ACC112 (cell line): ENCODE measurements around the gene CPN2.

Experiments
- H2AFZ ChIP-seq: fragments of 200-600 bp; sonication (generic); one replicate; pipeline ENCODE4 v1.6.0; 2017; ENCODE audit warnings: antibody characterized with exemption, low read length; ENCODE audit not compliant: unreplicated experiment
- H3K27ac ChIP-seq: fragments of 200-600 bp; sonication (generic); 2 replicates; pipeline ENCODE4 v1.5.1; 2014; ENCODE audit warnings: low read depth, mild to moderate bottlenecking, antibody characterized with exemption, low read length, moderate library complexity
- H3K27me3 ChIP-seq: fragments of 200-600 bp; sonication (generic); 2 replicates; pipeline ENCODE4 v1.6.1; 2014; ENCODE audit warnings: mild to moderate bottlenecking, antibody characterized with exemption, low read length, moderate library complexity, mixed read lengths; ENCODE audit not compliant: insufficient read depth
- H3K36me3 ChIP-seq: fragments of 200-600 bp; sonication (generic); 2 replicates; pipeline ENCODE4 v1.6.1; 2016; ENCODE audit warnings: mild to moderate bottlenecking, antibody characterized with exemption, low read length, moderate library complexity, mixed read lengths; ENCODE audit not compliant: insufficient read depth
- H3K4me1 ChIP-seq: fragments of 200-600 bp; sonication (generic); one replicate; pipeline ENCODE4 v1.6.1; 2016; ENCODE audit warnings: low read length, mixed read lengths; ENCODE audit not compliant: insufficient read depth, unreplicated experiment, control insufficient read depth
- H3K4me3 ChIP-seq: fragments of 200-600 bp; sonication (generic); 2 replicates; pipeline ENCODE4 v1.5.1; 2014; ENCODE audit warnings: mild to moderate bottlenecking, low read depth, low read length
- H3K79me2 ChIP-seq: fragments of 200-600 bp; sonication (generic); one replicate; pipeline ENCODE4 v1.6.0; 2016; ENCODE audit warnings: low read length; ENCODE audit not compliant: control insufficient read depth, unreplicated experiment, insufficient read depth

The CPN2 gene

DNA sequence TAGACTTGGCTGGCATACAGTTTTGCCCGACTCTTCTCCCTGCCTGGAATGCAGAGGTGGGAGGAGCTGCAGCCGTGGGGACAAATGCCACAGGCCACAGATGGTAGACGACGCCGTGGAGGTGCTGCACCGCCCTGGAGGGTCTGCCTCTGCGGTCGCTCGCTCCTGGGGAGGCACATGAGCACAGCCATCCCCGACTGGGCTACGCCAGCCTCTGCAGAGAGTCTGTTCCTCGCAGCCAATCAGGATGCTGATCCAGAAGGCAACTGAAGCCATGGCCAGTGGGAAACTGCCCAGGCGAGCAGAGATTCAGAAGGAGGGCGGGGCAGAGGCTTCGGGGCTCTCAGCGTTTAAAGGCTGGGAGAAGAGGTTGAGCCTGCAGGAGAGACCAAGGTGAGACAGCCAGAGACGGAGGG is 30.3 kb upstream of the CPN2 start:
- no peaks in the 10 kb centered on the region for H3K36me3 ChIP-seq
- peaks cover 20% of the 10 kb centered on the region for H3K27me3 ChIP-seq
- no peak overlapping the region for H3K4me3 ChIP-seq
- no peaks in the 10 kb centered on the region for H3K79me2 ChIP-seq
- no peak overlapping the region for H3K27ac ChIP-seq
- H2AFZ ChIP-seq, result no peak overlapping the region
- peaks cover 4% of the 10 kb centered on the region for H3K4me1 ChIP-seq

DNA sequence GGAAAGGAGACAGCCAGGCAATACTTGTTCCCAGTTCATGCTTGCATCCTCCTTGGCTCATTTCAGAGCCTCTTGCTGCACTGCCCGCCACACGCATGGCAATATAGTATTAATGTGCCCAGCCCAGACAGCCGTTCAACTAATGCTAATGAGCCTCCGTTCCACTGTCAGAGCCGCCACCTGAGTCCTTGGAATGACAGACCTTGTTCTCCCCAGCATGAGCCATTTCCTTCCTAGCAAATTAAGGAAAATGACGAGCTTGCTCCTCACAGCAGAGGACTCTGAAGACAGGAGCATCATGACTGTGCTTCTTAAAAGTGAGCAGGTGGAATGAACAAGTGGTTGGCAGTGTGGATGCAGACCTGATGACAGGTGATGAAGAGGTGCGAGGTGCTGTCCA is 29.2 kb upstream of the CPN2 start:
- Histone ChIP-seq H3K27me3 (peaks cover 13% of the 10 kb centered on the region), H3K4me1 (peaks cover 4% of the 10 kb centered on the region), H3K4me3 (no peak overlapping the region), H3K79me2 (no peaks in the 10 kb centered on the region), H2AFZ (no peak overlapping the region), H3K36me3 (no peaks in the 10 kb centered on the region), H3K27ac (no peak overlapping the region)

DNA sequence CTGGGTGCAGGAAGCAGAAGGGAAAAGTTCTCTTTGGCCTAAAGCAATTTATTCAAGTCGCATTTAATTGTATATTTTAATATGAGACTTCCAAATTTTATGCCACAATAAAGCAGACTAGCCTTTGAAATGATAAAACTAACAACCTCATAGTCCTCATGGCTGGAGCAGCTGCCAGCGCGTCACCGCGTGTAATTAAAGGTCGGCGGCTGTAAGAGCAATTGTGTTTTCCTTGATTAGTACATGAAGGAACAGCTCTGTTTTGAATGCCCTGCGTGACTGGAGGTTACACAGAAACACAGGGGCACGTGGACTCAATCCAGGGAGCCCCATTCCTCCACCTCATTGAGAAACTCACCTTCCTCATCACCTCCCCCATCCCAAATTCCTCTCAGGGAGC is 28.5 kb upstream of the CPN2 start:
- no peaks in the 10 kb centered on the region for H3K36me3 ChIP-seq
- H3K4me3 ChIP-seq, result no peak overlapping the region
- no peak overlapping the region for H2AFZ ChIP-seq
- peaks cover 4% of the 10 kb centered on the region for H3K4me1 ChIP-seq
- peaks cover 10% of the 10 kb centered on the region for H3K27me3 ChIP-seq
- no peak overlapping the region for H3K27ac ChIP-seq
- H3K79me2 ChIP-seq, result no peaks in the 10 kb centered on the region

DNA sequence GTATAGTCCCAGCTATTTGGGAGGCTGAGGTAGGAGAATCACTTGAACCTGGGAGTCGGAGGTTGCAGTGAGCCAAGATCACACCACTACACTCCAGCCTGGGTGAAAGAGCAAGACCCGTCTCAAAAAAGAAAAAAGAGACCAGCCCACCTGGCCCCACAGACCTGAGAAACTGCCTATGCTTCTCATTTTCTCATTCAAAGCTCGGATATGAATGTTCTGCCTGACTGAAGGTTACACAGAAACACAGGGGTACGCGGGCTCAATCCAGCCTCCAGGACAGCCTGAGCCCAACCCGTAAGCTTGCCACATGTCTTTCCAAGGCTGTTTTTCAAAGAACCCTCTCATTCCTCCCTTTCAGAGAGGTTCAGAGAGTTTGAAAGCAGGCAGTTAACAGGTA is 28.1 kb upstream of the CPN2 start:
- Histone ChIP-seq H3K27ac (no peak overlapping the region), H3K79me2 (no peaks in the 10 kb centered on the region), H3K36me3 (no peaks in the 10 kb centered on the region), H3K4me3 (no peak overlapping the region), H2AFZ (no peak overlapping the region), H3K27me3 (peaks cover 9% of the 10 kb centered on the region), H3K4me1 (peaks cover 4% of the 10 kb centered on the region)

DNA sequence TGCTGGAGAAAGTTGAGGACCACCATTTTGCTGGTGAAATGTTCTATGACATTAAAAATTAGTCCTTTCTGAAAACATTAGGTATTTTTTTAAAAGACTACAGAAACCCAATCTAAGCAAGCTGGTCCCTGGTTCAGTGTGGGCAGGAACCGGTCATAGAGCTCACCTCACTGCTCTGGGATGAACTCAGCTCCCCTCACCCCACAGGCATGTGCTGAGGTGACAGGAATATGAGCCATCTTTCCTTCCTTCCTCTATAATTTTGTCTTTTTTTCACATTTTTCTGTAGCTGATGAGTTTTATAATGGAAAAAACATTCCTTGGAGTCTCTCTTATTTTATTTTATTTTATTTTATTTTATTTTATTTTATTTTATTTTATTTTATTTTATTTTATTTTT is 26.6 kb upstream of the CPN2 start:
- Histone ChIP-seq H2AFZ (no peak overlapping the region), H3K79me2 (no peaks in the 10 kb centered on the region), H3K4me3 (no peak overlapping the region), H3K27me3 (peaks cover 9% of the 10 kb centered on the region; the same call in 1 of the 2 replicates), H3K36me3 (no peaks in the 10 kb centered on the region), H3K27ac (no peak overlapping the region), H3K4me1 (peaks cover 4% of the 10 kb centered on the region)

DNA sequence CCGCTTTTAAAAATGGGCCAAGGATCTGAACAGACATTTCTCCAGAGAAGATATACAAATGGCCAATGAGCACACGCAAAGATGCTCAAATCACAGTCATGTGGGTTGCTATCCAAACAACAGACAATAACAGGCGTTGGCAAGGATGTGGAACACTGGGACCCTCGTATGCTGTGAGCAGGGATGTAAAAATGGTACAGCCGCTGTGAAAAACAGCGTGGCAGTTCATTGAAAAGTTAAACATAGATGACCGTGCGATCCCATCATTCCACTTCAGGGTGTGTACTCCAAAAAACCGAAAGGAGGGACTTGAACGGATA is 25.1 kb upstream of the CPN2 start:
- Histone ChIP-seq H3K27ac (no peak overlapping the region), H3K4me3 (no peak overlapping the region), H3K27me3 (peaks cover 9% of the 10 kb centered on the region; the same call in 1 of the 2 replicates), H3K4me1 (peaks cover 4% of the 10 kb centered on the region), H3K79me2 (no peaks in the 10 kb centered on the region), H3K36me3 (no peaks in the 10 kb centered on the region), H2AFZ (no peak overlapping the region)

DNA sequence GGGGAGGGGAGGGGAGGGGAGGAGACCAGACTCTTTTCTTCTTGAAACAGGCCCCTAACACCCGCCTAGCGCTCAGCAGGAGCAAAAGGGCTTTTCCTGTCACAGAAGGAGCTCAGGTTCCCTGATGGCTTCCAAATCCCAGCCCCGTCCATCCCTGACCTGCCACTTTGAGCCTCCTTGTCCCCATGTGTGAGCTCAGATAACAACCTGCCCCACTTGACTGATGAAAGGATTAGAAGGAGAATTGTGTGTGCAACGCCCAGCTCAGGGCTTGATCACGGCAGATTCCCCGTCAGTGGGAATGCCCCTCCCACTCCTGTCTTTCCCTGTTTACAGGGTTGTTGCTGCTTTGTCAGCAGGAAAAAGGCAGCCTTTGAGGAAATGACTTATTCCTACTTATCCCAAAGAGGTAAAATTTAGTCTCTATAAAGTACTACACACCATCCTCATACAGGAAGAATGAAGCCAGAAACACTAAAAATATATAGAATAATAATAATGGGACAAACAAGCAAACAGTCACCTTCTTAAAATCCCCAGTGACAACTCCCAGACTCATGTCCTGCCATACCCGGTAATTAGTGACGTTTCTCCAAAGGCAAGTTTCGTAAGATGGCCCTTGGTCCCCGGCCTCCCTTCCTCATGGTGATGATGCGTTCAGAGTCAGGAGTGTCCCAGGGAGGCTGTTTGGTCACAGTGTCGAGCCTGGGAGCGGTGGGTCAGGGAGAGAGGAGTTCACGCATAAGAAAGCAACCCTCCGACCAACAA is 24.5 kb upstream of the CPN2 start:
- Histone ChIP-seq H3K27ac (no peak overlapping the region), H2AFZ (no peak overlapping the region), H3K79me2 (no peaks in the 10 kb centered on the region), H3K36me3 (no peaks in the 10 kb centered on the region), H3K4me1 (peaks cover 4% of the 10 kb centered on the region), H3K4me3 (no peak overlapping the region), H3K27me3 (peaks cover 9% of the 10 kb centered on the region; the same call in 1 of the 2 replicates)

DNA sequence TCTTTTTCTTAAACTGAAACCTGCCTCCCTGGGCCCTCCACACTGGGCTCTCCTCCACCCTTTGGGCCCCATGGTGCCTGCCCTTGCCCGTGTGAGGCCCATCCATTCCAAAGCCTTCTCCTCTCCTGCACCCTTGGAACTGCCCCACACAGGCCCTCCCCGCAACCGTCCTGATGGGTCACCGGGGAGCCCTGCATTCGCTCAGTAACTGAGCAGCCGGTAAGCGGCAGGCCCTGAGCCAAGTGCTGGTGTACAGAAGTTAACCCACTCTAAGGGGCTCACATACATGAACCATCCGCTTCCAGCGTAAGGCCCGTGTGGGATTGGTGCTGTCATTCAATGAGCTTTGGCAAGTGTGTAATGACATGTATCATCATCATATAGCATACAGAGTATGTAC is 23.8 kb upstream of the CPN2 start:
- peaks cover 4% of the 10 kb centered on the region for H3K4me1 ChIP-seq
- no peak overlapping the region for H2AFZ ChIP-seq

DNA sequence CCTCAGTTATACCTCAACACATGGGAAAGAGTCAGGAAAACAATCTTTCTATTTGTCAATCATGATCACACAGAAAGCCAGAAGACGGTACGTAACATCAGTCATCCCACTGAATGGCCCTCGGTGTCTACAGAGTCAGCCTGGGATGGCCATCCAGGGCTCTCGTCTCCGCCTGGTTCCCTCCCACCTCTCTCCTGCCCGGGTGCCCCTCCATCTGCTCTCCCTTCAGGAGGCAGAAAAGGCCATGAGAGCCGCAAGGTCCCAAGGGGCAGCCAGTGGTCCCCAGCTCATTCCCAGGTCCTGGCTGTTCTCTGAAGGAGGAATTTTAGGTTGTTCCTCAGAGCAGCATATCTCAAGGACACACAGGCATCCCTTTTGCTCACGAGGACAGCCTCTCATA is 22.8 kb upstream of the CPN2 start:
- H2AFZ ChIP-seq, result no peak overlapping the region
- no peak overlapping the region for H3K4me3 ChIP-seq
- peaks cover 14% of the 10 kb centered on the region for H3K4me1 ChIP-seq
- H3K36me3 ChIP-seq, result no peaks in the 10 kb centered on the region
- no peaks in the 10 kb centered on the region for H3K79me2 ChIP-seq
- peaks cover 4% of the 10 kb centered on the region; the same call in 1 of the 2 replicates for H3K27me3 ChIP-seq
- no peak overlapping the region for H3K27ac ChIP-seq

More for the DNA sequence above, 23.8 kb upstream of the CPN2 start:
- no peak overlapping the region for H3K4me3 ChIP-seq
- H3K79me2 ChIP-seq, result no peaks in the 10 kb centered on the region
- no peak overlapping the region for H3K27ac ChIP-seq
- H3K36me3 ChIP-seq, result no peaks in the 10 kb centered on the region
- peaks cover 2% of the 10 kb centered on the region; the same call in 1 of the 2 replicates for H3K27me3 ChIP-seq

DNA sequence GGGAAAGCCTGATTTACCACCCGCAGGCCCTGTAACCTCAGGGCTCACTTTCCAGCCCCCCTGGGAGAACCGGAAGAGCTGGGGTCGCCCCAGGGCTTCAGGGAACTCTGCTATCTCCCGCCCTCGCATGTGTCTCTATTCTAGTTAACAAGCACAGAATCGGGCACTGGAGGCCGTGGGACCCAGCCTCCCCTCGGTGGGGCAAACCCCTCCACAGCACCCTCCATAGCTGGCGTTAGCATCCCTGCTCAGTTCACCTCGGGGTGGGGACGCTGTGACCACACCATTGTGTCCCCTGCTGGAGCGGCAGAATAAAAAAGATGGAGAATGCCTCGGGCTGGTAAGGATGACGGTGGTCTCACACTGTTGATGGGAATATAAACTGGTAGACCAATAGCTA is 21.9 kb upstream of the CPN2 start:
- H3K4me3 ChIP-seq, result no peak overlapping the region
- peaks cover 5% of the 10 kb centered on the region; the same call in 1 of the 2 replicates for H3K27me3 ChIP-seq
- no peaks in the 10 kb centered on the region for H3K36me3 ChIP-seq
- peaks cover 22% of the 10 kb centered on the region for H3K4me1 ChIP-seq
- H3K79me2 ChIP-seq, result no peaks in the 10 kb centered on the region
- no peak overlapping the region for H3K27ac ChIP-seq
- H2AFZ ChIP-seq, result no peak overlapping the region

DNA sequence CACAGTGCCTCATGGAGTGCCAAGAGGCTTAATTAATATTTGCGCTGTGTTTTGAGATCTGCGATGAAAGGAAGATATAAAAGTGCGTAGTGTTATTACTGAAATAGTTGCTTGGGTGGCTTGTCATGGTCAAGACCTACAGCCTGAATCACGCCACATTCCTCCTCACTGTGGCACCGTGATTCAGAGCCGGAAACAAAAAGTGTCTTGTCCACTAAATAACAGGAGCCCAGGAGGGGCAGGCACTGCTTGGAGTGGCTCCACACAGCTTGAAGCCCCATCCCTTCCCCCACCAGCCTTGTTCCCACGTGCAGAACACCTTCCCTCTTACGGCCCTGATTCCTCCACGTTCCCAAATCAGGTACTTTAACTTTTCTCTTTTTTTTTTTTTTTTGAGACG is 19.6 kb upstream of the CPN2 start:
- peaks cover 5% of the 10 kb centered on the region; the same call in 1 of the 2 replicates for H3K27me3 ChIP-seq
- no peak overlapping the region for H2AFZ ChIP-seq
- no peaks in the 10 kb centered on the region for H3K79me2 ChIP-seq
- no peak overlapping the region for H3K4me3 ChIP-seq
- peaks cover 18% of the 10 kb centered on the region for H3K4me1 ChIP-seq
- H3K36me3 ChIP-seq, result no peaks in the 10 kb centered on the region
- no peak overlapping the region for H3K27ac ChIP-seq
